NCI-H446 (cell line): ENCODE results near the gene CACNA1S.
A peak's percentile ranks its signal among the peaks of the same experiment; 100 is the strongest.

Experiments used
- DNase-seq, 2 experiments: peaks; one replicate each; lab custom pipeline; 2025; lab: John Stamatoyannopoulos, UW

The CACNA1S gene

GRCh38 chr1:201112173-201112731 lies at the start of gene CACNA1S:
TSS of gene CACNA1S (minus strand) at chr1:201112426. CDS start at chr1:201112339, 87 bp downstream.
- no peak for DNase-seq

GRCh38 chr1:201157949-201158348 lies 45.7 kb upstream of the CACNA1S start:
- DNase-seq: no peak

- no peak for DNase-seq
Observed at GRCh38 chr1:201156819-201157218, 44.6 kb upstream of the CACNA1S start.

GRCh38 chr1:201156346-201156745 lies 44.1 kb upstream of the CACNA1S start:
- no peak for DNase-seq

- no peak for DNase-seq
Observed at GRCh38 chr1:201155354-201155753, 43.1 kb upstream of the CACNA1S start.

- peak; percentile 89 to 98 for DNase-seq
Observed at GRCh38 chr1:201154389-201155165, 42.4 kb upstream of the CACNA1S start, which contains the start of gene TMEM9. TSS of gene TMEM9 (minus strand) at chr1:201154474. CDS start at chr1:201153923, 551 bp downstream.

GRCh38 chr1:201153474-201154388 lies 41.5 kb upstream of the CACNA1S start:
- DNase-seq: no peak

- DNase-seq: no peak
Observed at GRCh38 chr1:201149400-201149799, 37.2 kb upstream of the CACNA1S start.

GRCh38 chr1:201147396-201148015 lies 35.3 kb upstream of the CACNA1S start:
- DNase-seq: no peak

- DNase-seq: no peak
Observed at GRCh38 chr1:201146626-201147390, 34.6 kb upstream of the CACNA1S start.

GRCh38 chr1:201145816-201146215 lies 33.6 kb upstream of the CACNA1S start:
- DNase-seq: no peak

GRCh38 chr1:201145132-201145531 lies 32.9 kb upstream of the CACNA1S start:
- no peak for DNase-seq

GRCh38 chr1:201144701-201145100 lies 32.5 kb upstream of the CACNA1S start:
- DNase-seq: no peak

- DNase-seq: no peak
Observed at GRCh38 chr1:201143726-201144635, 31.8 kb upstream of the CACNA1S start.

GRCh38 chr1:201142849-201143725 lies 30.9 kb upstream of the CACNA1S start:
- DNase-seq: no peak

GRCh38 chr1:201142011-201142848 lies 30.0 kb upstream of the CACNA1S start:
- peak in 1 of 2 experiments; percentile 58 for DNase-seq

- DNase-seq: no peak
Observed at GRCh38 chr1:201141418-201141817, 29.2 kb upstream of the CACNA1S start.

- DNase-seq: no peak
Observed at GRCh38 chr1:201140941-201141260, 28.7 kb upstream of the CACNA1S start.
